Measurements from ENCODE around the gene ITGA7.

DNA sequence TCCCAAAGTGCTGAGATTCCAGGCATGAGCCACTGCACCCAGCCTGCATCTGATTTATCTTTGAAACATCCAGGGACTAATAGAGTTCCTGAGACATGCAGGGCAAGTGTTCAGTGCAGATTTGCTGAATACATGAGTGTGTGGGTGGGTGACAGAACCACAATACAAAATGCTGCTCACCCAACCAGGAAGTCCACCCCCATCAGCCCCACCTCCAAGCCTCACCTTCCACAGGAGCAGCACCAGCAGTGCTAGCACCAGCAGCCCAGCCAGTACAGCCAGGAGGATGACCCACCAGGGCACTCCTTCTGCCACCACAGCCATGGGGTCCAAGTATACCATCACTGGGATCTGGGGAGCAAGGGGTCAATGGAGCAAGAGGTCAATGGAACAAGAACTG lies 20.0 kb downstream of the ITGA7 start:
- TF ChIP-seq EZH2phosphoT487 (IDR thresholded peaks at IDR 0.05; ENCODE audit: insufficient read depth, low read depth): no peak
- TF ChIP-seq EZH2 (IDR thresholded peaks at IDR 0.05; ENCODE audit: insufficient read depth, poor library complexity, severe bottlenecking): no peak

All from GM23248 (cell line).